Psoas muscle (tissue), 8 donors: Measurements from ENCODE around the gene PHC3. TPM values are rescaled to one million over a fixed set of nuclear protein-coding genes. Genes with fewer than 3 reads are reported as not detected.

Experiments
- ATAC-seq, 4 donors: fragments of 200-7000 bp; cut with Tn5 transposase; one replicate each; pipeline ENCODE4 v1.9.1; 2020; ENCODE audit warnings: moderate library complexity in 3 of 4, mild to moderate bottlenecking in 2 of 4
- DNase-seq, 2 donors: peaks; one replicate each; pipeline ENCODE4 v3.0.0-alpha.2; 2020
- H3K27ac ChIP-seq: fragments of 200-600 bp; one replicate; pipeline ENCODE4 v1.8.0; 2022
- H3K27me3 ChIP-seq, 3 donors: fragments of 200-600 bp in 1 of 3; one replicate each; pipeline versions ENCODE4 v1.6.1 to v1.8.0; 2013 to 2022; ENCODE audit warnings: low read length in 2 of 3, mild to moderate bottlenecking in 2 of 3, moderate library complexity in 1 of 3; ENCODE audit not compliant: insufficient read depth in 3 of 3
- H3K36me3 ChIP-seq, 2 donors: fragments of 200-600 bp in 1 of 2; one replicate each; pipeline versions ENCODE4 v1.6.1 to v1.8.0; 2013 to 2022; ENCODE audit warnings: low read depth in 1 of 2, mild to moderate bottlenecking in 1 of 2, moderate library complexity in 1 of 2; ENCODE audit not compliant: insufficient read depth in 1 of 2
- H3K4me1 ChIP-seq: fragments of 200-600 bp; one replicate; pipeline ENCODE4 v1.8.0; 2022
- H3K4me3 ChIP-seq: fragments of 200-600 bp; one replicate; pipeline ENCODE4 v1.8.0; 2022; ENCODE audit warnings: mild to moderate bottlenecking
- H3K9me3 ChIP-seq: fragments of 200-600 bp; one replicate; pipeline ENCODE4 v1.8.0; 2022
- WGBS, 3 donors: extraction: QIAGEN DNeasy Blood & Tissue Kit; methylation state at CpG; one replicate each; pipeline versions ENCODE4 v1.1.6 to v1.1.7; 2013; 5-methylcytosine and 5-hydroxymethylcytosine counted together
- intact Hi-C, 2 donors: fragments of 100-400 bp; cut with DNase I; formaldehyde crosslinking; loops; one replicate each; pipeline versions ENCODE4 v1.11.0 to v1.14.2; 2022
- polyA plus RNA-seq, 3 donors: library from polyadenylated mRNA; stranded (reverse); fragments of 200-250 nt; gene quantifications; one replicate each; pipeline ENCODE4 v1.2.3, GENCODE V29; 2013
- total RNA-seq, 4 donors: library from RNA; stranded (reverse); fragmentation: NEBNext Ultra II Directional in 2 of 4; extraction: Animal tissue kit (Norgen Biotek cat#: 25700) in 2 of 4; gene quantifications; one replicate each; pipeline versions ENCODE4 v1.2.1 to v1.2.4, GENCODE V29; 2021 to 2023
- TF ChIP-seq, protein P1 (sequence below): fragments of 200-600 bp; IDR thresholded peaks from one replicate; pipeline ENCODE4 v1.8.0; 2022; ENCODE audit warnings: antibody characterized with exemption
- donor health status: healthy with polysubstance abuse.
- donor health status: DM: no; HTN: no; CAD: no; lungs with moderate emphysema.
- donor health status: Bipolar disorder and iron deficiency.
- donor health status: healthy.
- donor health status: DM: yes; HTN: yes; CAD: no.
- donor health status: DM: no; HTN: no; CAD: no.
- donor health status: DM: no; HTN: no; CAD: no.
- donor health status: DM: yes; HTN: yes; CAD: no.

Gene PHC3
- total and polyA plus RNA-seq, 7 donors = 4.0 to 41.7 (median 35.2) TPM

DNA sequence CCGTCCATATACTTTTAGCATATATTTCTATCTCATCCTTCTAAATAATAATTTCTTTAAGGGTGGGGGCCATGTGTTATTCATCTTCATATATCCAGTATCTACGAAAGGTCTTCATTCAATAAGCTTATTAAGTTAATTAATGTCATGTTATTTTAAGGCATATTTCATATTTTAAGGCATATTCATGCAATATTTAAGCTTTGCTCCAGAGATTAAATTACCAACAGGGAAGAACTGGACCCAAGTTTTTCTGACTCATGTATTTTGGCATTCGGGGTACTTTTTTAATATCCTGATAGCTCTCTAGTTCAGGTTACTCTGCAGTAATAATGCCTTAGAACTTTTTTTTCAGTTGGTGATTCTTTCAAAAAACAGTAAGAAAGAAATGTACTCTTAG, 27.4 kb downstream of the PHC3 start:
- Histone ChIP-seq H3K27me3 (no peaks in the 10 kb centered on the region), H3K4me3 (no peak overlapping the region), H3K9me3 (no peaks in the 10 kb centered on the region), H3K36me3 (no peaks in the 10 kb centered on the region), H3K4me1 (peaks cover 13% of the 10 kb centered on the region), H3K27ac (no peak overlapping the region)
- no peak for DNase-seq
- intact Hi-C loops = no loop called here
- TF ChIP-seq, protein P1, sequence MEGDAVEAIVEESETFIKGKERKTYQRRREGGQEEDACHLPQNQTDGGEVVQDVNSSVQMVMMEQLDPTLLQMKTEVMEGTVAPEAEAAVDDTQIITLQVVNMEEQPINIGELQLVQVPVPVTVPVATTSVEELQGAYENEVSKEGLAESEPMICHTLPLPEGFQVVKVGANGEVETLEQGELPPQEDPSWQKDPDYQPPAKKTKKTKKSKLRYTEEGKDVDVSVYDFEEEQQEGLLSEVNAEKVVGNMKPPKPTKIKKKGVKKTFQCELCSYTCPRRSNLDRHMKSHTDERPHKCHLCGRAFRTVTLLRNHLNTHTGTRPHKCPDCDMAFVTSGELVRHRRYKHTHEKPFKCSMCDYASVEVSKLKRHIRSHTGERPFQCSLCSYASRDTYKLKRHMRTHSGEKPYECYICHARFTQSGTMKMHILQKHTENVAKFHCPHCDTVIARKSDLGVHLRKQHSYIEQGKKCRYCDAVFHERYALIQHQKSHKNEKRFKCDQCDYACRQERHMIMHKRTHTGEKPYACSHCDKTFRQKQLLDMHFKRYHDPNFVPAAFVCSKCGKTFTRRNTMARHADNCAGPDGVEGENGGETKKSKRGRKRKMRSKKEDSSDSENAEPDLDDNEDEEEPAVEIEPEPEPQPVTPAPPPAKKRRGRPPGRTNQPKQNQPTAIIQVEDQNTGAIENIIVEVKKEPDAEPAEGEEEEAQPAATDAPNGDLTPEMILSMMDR = no peak
- no peak for ATAC-seq
- WGBS, 3 donors = 78 to 90% (median 79%) methylated on average over 3 of the region's 3 CpGs

DNA sequence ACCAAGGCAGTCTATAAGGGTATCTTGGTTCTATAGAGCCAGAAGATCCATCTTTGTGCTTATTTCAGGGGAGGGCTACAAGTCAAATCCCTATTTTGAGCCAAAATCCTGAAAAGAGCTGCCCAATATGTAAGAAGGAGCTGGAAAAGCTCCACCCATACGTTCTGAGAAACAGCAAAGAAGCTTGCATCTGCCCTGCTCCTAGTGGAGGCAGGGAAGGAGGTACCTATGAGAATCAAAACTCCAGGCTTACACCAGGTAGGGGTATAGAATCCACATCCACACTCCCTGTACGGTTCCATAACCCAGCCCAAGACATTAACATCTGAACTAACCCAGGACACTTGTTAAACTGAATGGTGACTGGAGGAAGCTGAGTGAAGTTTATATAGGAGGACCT, 30.0 kb downstream of the PHC3 start:
- no peak overlapping the region for H3K27ac ChIP-seq
- ATAC-seq (no peak), DNase-seq (no peak)
- no peak overlapping the region for H3K4me3 ChIP-seq
- TF ChIP-seq, protein P1 = no peak
- 75 to 91% (median 75%) methylated on average over 2 of the region's 2 CpGs for WGBS, 3 donors
- H3K4me1 ChIP-seq = peaks cover 13% of the 10 kb centered on the region
- intact Hi-C loops = no loop called here
- H3K9me3 ChIP-seq = no peaks in the 10 kb centered on the region
- H3K27me3 ChIP-seq = no peaks in the 10 kb centered on the region
- no peaks in the 10 kb centered on the region for H3K36me3 ChIP-seq

DNA sequence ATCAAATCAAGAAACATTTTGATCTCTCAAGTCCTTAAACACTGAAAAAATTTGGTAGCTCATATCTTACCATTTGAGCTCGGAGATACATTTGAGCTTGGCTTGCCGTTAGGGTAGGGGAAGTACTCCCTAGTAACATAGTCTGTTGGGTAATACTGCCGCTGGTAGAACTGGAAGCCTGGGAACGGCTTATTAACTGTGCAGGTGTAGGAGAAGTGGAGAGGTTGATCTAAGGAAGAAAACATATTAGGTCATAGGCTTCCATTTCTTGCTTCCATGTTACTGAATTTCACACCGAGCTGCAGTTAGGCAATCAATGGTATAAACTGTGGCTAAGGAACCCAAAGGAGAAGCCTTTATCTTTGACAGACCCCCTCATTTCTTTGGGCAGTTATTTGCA, 32.5 kb downstream of the PHC3 start:
- intact Hi-C loops = no loop called here
- TF ChIP-seq, protein P1 = no peak
- H3K27ac ChIP-seq = no peak overlapping the region
- H3K4me1 ChIP-seq = peaks cover under 1% of the 10 kb centered on the region
- no peak overlapping the region for H3K4me3 ChIP-seq
- DNase-seq (no peak), ATAC-seq (no peak)
- WGBS, 3 donors = 91 to 95% (median 92%) methylated on average over 5 of the region's 5 CpGs
- H3K9me3 ChIP-seq = no peaks in the 10 kb centered on the region
- H3K36me3 ChIP-seq = peaks cover 2 to 11% of the 10 kb centered on the region in 2 donors
- H3K27me3 ChIP-seq = no peaks in the 10 kb centered on the region

DNA sequence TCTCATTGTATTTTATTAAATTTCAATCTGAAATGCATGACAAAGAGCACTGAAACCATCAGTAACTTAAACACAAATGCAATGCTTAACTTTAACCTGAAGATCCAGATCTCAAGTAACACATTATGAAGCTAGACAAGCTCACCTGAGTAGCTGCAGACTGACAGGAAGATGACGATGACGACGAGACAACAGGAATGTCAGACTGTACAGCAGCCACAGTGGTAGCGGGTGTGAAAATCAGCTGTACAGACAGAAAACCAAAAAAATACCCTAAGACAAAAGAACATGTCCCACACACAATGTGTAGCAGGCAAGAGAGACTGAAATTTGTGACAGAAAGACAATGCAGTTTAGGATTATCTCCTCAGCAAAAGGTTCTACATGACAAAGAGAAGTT, 36.3 kb downstream of the PHC3 start:
- no peak for DNase-seq
- no peaks in the 10 kb centered on the region for H3K4me1 ChIP-seq
- TF ChIP-seq, protein P1 = no peak
- H3K9me3 ChIP-seq = no peaks in the 10 kb centered on the region
- H3K36me3 ChIP-seq = peaks cover 2 to 19% of the 10 kb centered on the region in 2 donors
- no peaks in the 10 kb centered on the region for H3K27me3 ChIP-seq
- no peak overlapping the region for H3K4me3 ChIP-seq
- ATAC-seq = no peak
- intact Hi-C loops = no loop called here
- 88 to 90% (median 90%) methylated on average over 4 of the region's 4 CpGs for WGBS, 3 donors
- no peak overlapping the region for H3K27ac ChIP-seq

DNA sequence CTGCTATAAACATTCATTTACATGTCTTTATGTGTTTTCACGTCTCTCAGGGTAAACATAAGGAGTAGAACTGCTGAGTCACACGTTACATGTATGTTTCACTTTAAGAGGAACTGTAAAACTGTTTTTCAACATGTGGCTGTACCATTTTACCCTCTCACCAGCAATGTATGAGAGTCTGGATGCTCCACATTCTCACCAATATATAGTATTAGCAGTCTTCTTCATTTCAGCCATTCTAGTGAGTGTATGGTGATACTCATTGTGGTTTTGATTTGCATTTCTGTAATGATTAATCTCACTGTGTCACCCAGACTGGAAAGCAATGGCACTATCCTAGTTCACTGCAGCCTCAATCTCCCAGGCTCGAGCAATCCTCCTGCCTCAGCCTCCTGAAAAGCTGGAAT, 37.1 kb downstream of the PHC3 start:
- no peak overlapping the region for H3K4me3 ChIP-seq
- intact Hi-C loops = no loop called here
- TF ChIP-seq, protein P1 = no peak

More for the DNA sequence above, 37.1 kb downstream of the PHC3 start:
- no peaks in the 10 kb centered on the region for H3K9me3 ChIP-seq
- H3K36me3 ChIP-seq = peaks cover 2 to 19% of the 10 kb centered on the region in 2 donors
- DNase-seq (no peak), ATAC-seq (peak in 1 of 4 donors; percentile 24)
- no peaks in the 10 kb centered on the region for H3K27me3 ChIP-seq
- no peak overlapping the region for H3K27ac ChIP-seq
- WGBS, 3 donors = 96 to 98% (median 97%) methylated on average over 3 of the region's 3 CpGs
- H3K4me1 ChIP-seq = no peaks in the 10 kb centered on the region
